Measurements from ENCODE around the gene VPS35.

The VPS35 gene

GRCh38 chr16:46607529-46607928 is 81.4 kb downstream of the VPS35 start:
- no peaks in the 10 kb centered on the region for H3K9me3 ChIP-seq (ENCODE audit: control insufficient read depth, insufficient read depth, low read depth, low read length)
- H3K4me3 ChIP-seq (ENCODE audit: low read depth, low read length) = no peak overlapping the region
- ChIA-PET POLR2A (no interaction called here), CTCF (interaction anchor here (1.3 to 4.9 kb wide), 2 partner anchors 52 to 56 kb away, joined by 6 to 48 read pairs; no protein-coding TSS in a partner anchor)
- no peak overlapping the region for H3K27ac ChIP-seq (ENCODE audit: extremely low read depth, low read depth, low read length)
- H3K36me3 ChIP-seq (ENCODE audit: control insufficient read depth in 2 of 2, insufficient read depth in 1 of 2, low read length in 2 of 2) = peaks cover 34 to 72% of the 10 kb centered on the region in 2 experiments
- H3K4me1 ChIP-seq (ENCODE audit: control insufficient read depth, insufficient read depth, low read length) = no peaks in the 10 kb centered on the region
- TF ChIP-seq ZNF654 (tag by site-specific recombination; IDR thresholded peaks at IDR 0.05; ENCODE audit: low read depth) = peak; percentile 21; the same call in 1 of the 2 replicates
- no peak for TF ChIP-seq ZNF560 (tag by site-specific recombination; IDR thresholded peaks at IDR 0.05; ENCODE audit: borderline replicate concordance)

DNA sequence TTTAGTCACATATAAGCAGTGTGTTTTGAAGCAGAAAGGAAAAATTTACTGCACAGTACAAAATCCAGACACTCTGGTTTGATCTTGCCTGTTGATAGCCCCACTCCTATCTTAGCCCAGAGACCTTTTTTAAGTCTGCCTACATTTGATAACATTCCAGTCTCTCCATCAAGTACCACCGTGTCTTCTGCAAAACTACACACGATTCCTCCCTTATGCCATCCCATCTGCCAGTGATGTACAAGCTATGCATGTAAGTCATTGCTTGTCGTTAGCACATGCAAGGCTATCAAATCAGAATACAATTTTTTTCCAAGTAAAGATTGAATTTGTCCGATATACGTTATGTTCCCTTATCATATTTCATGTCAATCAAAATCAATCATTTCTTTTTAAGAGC is 82.7 kb downstream of the VPS35 start:
- Histone ChIP-seq H3K4me1 (ENCODE audit: control insufficient read depth, insufficient read depth, low read length) (no peaks in the 10 kb centered on the region), H3K4me3 (ENCODE audit: low read depth, low read length) (no peak overlapping the region), H3K36me3 (ENCODE audit: control insufficient read depth in 2 of 2, insufficient read depth in 1 of 2, low read length in 2 of 2) (peaks cover 45 to 73% of the 10 kb centered on the region in 2 experiments), H3K9me3 (ENCODE audit: control insufficient read depth, insufficient read depth, low read depth, low read length) (no peaks in the 10 kb centered on the region), H3K27ac (ENCODE audit: extremely low read depth, low read depth, low read length) (no peak overlapping the region)
- POLR2A ChIA-PET = no interaction called here
- TF ChIP-seq, protein P1, sequence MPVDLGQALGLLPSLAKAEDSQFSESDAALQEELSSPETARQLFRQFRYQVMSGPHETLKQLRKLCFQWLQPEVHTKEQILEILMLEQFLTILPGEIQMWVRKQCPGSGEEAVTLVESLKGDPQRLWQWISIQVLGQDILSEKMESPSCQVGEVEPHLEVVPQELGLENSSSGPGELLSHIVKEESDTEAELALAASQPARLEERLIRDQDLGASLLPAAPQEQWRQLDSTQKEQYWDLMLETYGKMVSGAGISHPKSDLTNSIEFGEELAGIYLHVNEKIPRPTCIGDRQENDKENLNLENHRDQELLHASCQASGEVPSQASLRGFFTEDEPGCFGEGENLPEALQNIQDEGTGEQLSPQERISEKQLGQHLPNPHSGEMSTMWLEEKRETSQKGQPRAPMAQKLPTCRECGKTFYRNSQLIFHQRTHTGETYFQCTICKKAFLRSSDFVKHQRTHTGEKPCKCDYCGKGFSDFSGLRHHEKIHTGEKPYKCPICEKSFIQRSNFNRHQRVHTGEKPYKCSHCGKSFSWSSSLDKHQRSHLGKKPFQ (tag by site-specific recombination; IDR thresholded peaks at IDR 0.05) = no peak
- TF ChIP-seq ZNF768 (tag by site-specific recombination; IDR thresholded peaks at IDR 0.05) = no peak
- TF ChIP-seq ZNF670 (tag by site-specific recombination; IDR thresholded peaks at IDR 0.05; ENCODE audit: low read depth) = no peak
- TF ChIP-seq ZNF660 (tag by site-specific recombination; IDR thresholded peaks at IDR 0.05) = no peak
- TF ChIP-seq RBAK (tag by site-specific recombination; IDR thresholded peaks at IDR 0.05) = no peak
- TF ChIP-seq, protein P2, sequence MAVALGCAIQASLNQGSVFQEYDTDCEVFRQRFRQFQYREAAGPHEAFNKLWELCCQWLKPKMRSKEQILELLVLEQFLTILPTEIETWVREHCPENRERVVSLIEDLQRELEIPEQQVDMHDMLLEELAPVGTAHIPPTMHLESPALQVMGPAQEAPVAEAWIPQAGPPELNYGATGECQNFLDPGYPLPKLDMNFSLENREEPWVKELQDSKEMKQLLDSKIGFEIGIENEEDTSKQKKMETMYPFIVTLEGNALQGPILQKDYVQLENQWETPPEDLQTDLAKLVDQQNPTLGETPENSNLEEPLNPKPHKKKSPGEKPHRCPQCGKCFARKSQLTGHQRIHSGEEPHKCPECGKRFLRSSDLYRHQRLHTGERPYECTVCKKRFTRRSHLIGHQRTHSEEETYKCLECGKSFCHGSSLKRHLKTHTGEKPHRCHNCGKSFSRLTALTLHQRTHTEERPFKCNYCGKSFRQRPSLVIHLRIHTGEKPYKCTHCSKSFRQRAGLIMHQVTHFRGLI (tag by site-specific recombination; IDR thresholded peaks at IDR 0.05) = no peak
- TF ChIP-seq ZFP3 (tag by site-specific recombination; IDR thresholded peaks at IDR 0.05; ENCODE audit: low read depth) = no peak
- TF ChIP-seq SP3 (tag by site-specific recombination; IDR thresholded peaks at IDR 0.05) = no peak
- no peak for TF ChIP-seq ZNF830 (tag by site-specific recombination; IDR thresholded peaks at IDR 0.05; ENCODE audit: low read depth)
- no peak for TF ChIP-seq ZNF223 (tag by site-specific recombination; IDR thresholded peaks at IDR 0.05)
- TF ChIP-seq MYNN (tag by site-specific recombination; IDR thresholded peaks at IDR 0.05; ENCODE audit: borderline replicate concordance) = no peak
- CTCF ChIA-PET = interaction anchor here (0.6 to 4.9 kb wide), 7 partner anchors 11 to 1817 kb away, joined by 3 to 48 read pairs (median 3); no protein-coding TSS in a partner anchor
